B cell (primary cell): ENCODE measurements around the gene FRMPD1. TPM values are rescaled to one million over a fixed set of nuclear protein-coding genes. Genes with fewer than 3 reads are reported as not detected.

Experiments used
- ATAC-seq: fragments of 200-7000 bp; cut with Tn5 transposase; one replicate; pipeline ENCODE4 v1.10.0; 2021; ENCODE audit warnings: low read depth, mild to moderate bottlenecking, moderate number of reproducible peaks, moderate library complexity
- CTCF ChIA-PET: fragments of 350-600 bp; sonication (Branson Sonifier 250); formaldehyde crosslinking; loops from one replicate; lab custom pipeline; 2021; ENCODE audit warnings: antibody characterized with exemption, inconsistent platforms; lab: Charles Lee
- POLR2A ChIA-PET: fragments of 350-600 bp; sonication (Branson Sonifier 250); formaldehyde crosslinking; loops from one replicate; lab custom pipeline; 2021; ENCODE audit warnings: antibody characterized with exemption; lab: Charles Lee
- DNase-seq: peaks from one replicate; pipeline ENCODE4 v3.0.0; 2013
- H2AFZ ChIP-seq: 2 replicates; pipeline ENCODE4 v1.6.1; 2012; ENCODE audit warnings: mild to moderate bottlenecking, low read depth, low read length; ENCODE audit not compliant: insufficient read depth, poor library complexity, severe bottlenecking
- H3K27ac ChIP-seq, 2 donors: 1 replicate in 1 of 2; 2 replicates in 1 of 2; pipeline ENCODE4 v1.5.1; 2012 to 2013; ENCODE audit warnings: low read length in 2 of 2, mild to moderate bottlenecking in 2 of 2, moderate library complexity in 1 of 2
- H3K27me3 ChIP-seq, 4 experiments: fragments of 200-600 bp in 1 of 4; sonication (generic) in 1 of 4; replicated peaks in 1 of 4; 1 replicate in 2 of 4; 2 replicates in 2 of 4; pipeline versions ENCODE4 v1.6.1 to v1.7.0; 2013 to 2016; ENCODE audit warnings: low read length in 3 of 4, mild to moderate bottlenecking in 2 of 4, mixed read lengths in 1 of 4, moderate library complexity in 1 of 4; ENCODE audit not compliant: insufficient read depth in 4 of 4, control insufficient read depth in 3 of 4; ENCODE audit errors: control extremely low read depth in 1 of 4
- H3K36me3 ChIP-seq, 2 experiments: replicated peaks in 1 of 2; 1 replicate in 1 of 2; 2 replicates in 1 of 2; pipeline versions ENCODE4 v1.6.1 to v1.7.1; 2013; ENCODE audit warnings: low read length in 1 of 2; ENCODE audit not compliant: insufficient read depth in 2 of 2, control insufficient read depth in 1 of 2; ENCODE audit errors: control extremely low read depth in 1 of 2, extremely low read depth in 1 of 2
- H3K4me1 ChIP-seq, 2 donors: fragments of 200-600 bp in 1 of 2; sonication (generic) in 1 of 2; 1 replicate in 1 of 2; 2 replicates in 1 of 2; pipeline versions ENCODE4 v1.5.1 to v1.6.1; 2013 to 2017; ENCODE audit warnings: low read length in 2 of 2; ENCODE audit not compliant: control insufficient read depth in 2 of 2, insufficient read depth in 2 of 2
- H3K4me2 ChIP-seq: replicated peaks from 2 replicates; pipeline ENCODE3; 2012; ENCODE audit warnings: mild to moderate bottlenecking, low read depth, low read length; ENCODE audit not compliant: poor library complexity, severe bottlenecking
- H3K4me3 ChIP-seq, 5 experiments: fragments of 200-600 bp in 1 of 5; sonication (generic) in 1 of 5; 1 replicate in 3 of 5; 2 replicates in 2 of 5; pipeline versions ENCODE4 v1.5.1 to v1.7.0; 2011 to 2016; ENCODE audit warnings: low read length in 4 of 5, mild to moderate bottlenecking in 4 of 5, low read depth in 2 of 5, control low read depth in 1 of 5, moderate library complexity in 1 of 5; ENCODE audit not compliant: insufficient read depth in 1 of 5; ENCODE audit errors: control extremely low read depth in 1 of 5, extremely low read depth in 1 of 5
- H3K79me2 ChIP-seq: fragments of 200-600 bp; sonication (generic); one replicate; pipeline ENCODE4 v1.6.0; 2016; ENCODE audit warnings: low read length; ENCODE audit not compliant: control insufficient read depth, insufficient read depth
- H3K9ac ChIP-seq: fragments of 200-600 bp; sonication (generic); 2 replicates; pipeline ENCODE4 v1.6.1; 2017; ENCODE audit warnings: mild to moderate bottlenecking, low read length, moderate library complexity
- H3K9me3 ChIP-seq, 3 donors: one replicate each; pipeline versions ENCODE4 v1.6.1 to v1.7.1; 2013; ENCODE audit warnings: low read length in 2 of 3; ENCODE audit not compliant: control insufficient read depth in 2 of 3, insufficient read depth in 1 of 3; ENCODE audit errors: control extremely low read depth in 1 of 3
- H4K20me1 ChIP-seq: 2 replicates; pipeline ENCODE4 v1.6.0; 2012; ENCODE audit warnings: mild to moderate bottlenecking, low read length; ENCODE audit not compliant: insufficient read depth, control insufficient read depth, poor library complexity, severe bottlenecking
- H3K27ac Mint-ChIP-seq: one replicate; pipeline ENCODE4 v1.8.0; 2021; ENCODE audit warnings: mixed read lengths
- H3K27me3 Mint-ChIP-seq: one replicate; pipeline ENCODE4 v1.8.0; 2021; ENCODE audit warnings: mixed read lengths
- H3K4me1 Mint-ChIP-seq: one replicate; pipeline ENCODE4 v1.8.0; 2021; ENCODE audit warnings: mixed read lengths
- H3K4me3 Mint-ChIP-seq: one replicate; pipeline ENCODE4 v1.8.0; 2021; ENCODE audit warnings: mixed read lengths
- H3K9me3 Mint-ChIP-seq: one replicate; pipeline ENCODE4 v1.8.0; 2022; ENCODE audit warnings: mixed read lengths; ENCODE audit not compliant: insufficient read depth
- CTCF ChIP-seq: fragments of 200-600 bp; IDR thresholded peaks from one replicate; pipeline ENCODE4 v1.8.0; 2022; ENCODE audit warnings: antibody characterized with exemption, mild to moderate bottlenecking
- EZH2 ChIP-seq: IDR thresholded peaks from 2 replicates; pipeline ENCODE4 v1.6.1; 2012; ENCODE audit warnings: borderline replicate concordance, low read depth, mild to moderate bottlenecking, moderate library complexity, low read length; ENCODE audit not compliant: insufficient read depth, poor library complexity, severe bottlenecking
- WGBS: methylation state at CpG from one replicate; pipeline ENCODE4 v1.1.5; 2013; ENCODE audit warnings: missing lambda C conversion rate; ENCODE audit not compliant: insufficient coverage; 5-methylcytosine and 5-hydroxymethylcytosine counted together
- intact Hi-C: fragments of 100-400 bp; cut with micrococcal nuclease; formaldehyde crosslinking; loops from one replicate; pipeline ENCODE4 v1.10.0; 2022
- polyA plus RNA-seq: library from polyadenylated mRNA; depleted of rRNA; stranded (reverse); fragments of >200 nt; gene quantifications from 2 replicates; pipeline ENCODE4 v1.2.3, GENCODE V29; 2012
- total RNA-seq, 2 donors: library from RNA; stranded (reverse); fragments of 120-200 nt in 1 of 2; gene quantifications; 1 replicate in 1 of 2; 2 replicates in 1 of 2; pipeline versions ENCODE4 v1.2.3 to v1.2.4, GENCODE V29; 2013 to 2022

Gene FRMPD1
- total and polyA plus RNA-seq, 2 donors (not counting 1 experiment from before 2014, with no cell fraction given) = 0.05 TPM; not detected in 1

- H3K27ac Mint-ChIP-seq = no peak overlapping the region
- no peaks in the 10 kb centered on the region for H3K4me1 Mint-ChIP-seq
- Histone ChIP-seq H3K36me3 (no peaks in the 10 kb centered on the region), H3K27ac (no peak overlapping the region), H3K4me2 (no peak overlapping the region), H2AFZ (no peak overlapping the region), H3K4me3 (no peak overlapping the region), H3K9ac (no peak overlapping the region), H3K9me3 (no peaks in the 10 kb centered on the region), H3K27me3 (peaks cover 0 to 6% (median 2%) of the 10 kb centered on the region in 4 experiments), H3K4me1 (no peaks in the 10 kb centered on the region), H4K20me1 (no peaks in the 10 kb centered on the region), H3K79me2 (no peaks in the 10 kb centered on the region)
- intact Hi-C loops = no loop called here
- H3K4me3 Mint-ChIP-seq = no peak overlapping the region
- peaks cover 50% of the 10 kb centered on the region for H3K27me3 Mint-ChIP-seq
- DNase-seq = no peak
- ChIA-PET POLR2A (no interaction called here), CTCF (no interaction called here)
- TF ChIP-seq CTCF (no peak), EZH2 (no peak)
- H3K9me3 Mint-ChIP-seq = no peaks in the 10 kb centered on the region
- ATAC-seq = no peak
- WGBS = 100% methylated on average over 4 of the region's 5 CpGs
These were observed 13.2 kb downstream of the FRMPD1 start for GRCh38 chr9:37663926-37664325.

GRCh38 chr9:37667706-37668105, 17.0 kb downstream of the FRMPD1 start:
- peaks cover 50% of the 10 kb centered on the region for H3K27me3 Mint-ChIP-seq
- H3K79me2 ChIP-seq = no peaks in the 10 kb centered on the region
- DNase-seq = no peak
- no CpG with 5 or more reads among the region's 2 CpGs for WGBS
- no peak for ATAC-seq
- H3K4me3 Mint-ChIP-seq = no peak overlapping the region
- H3K4me2 ChIP-seq = no peak overlapping the region
- no peaks in the 10 kb centered on the region for H4K20me1 ChIP-seq
- no peaks in the 10 kb centered on the region for H3K36me3 ChIP-seq
- H3K27me3 ChIP-seq = peaks cover 0 to 9% (median 3%) of the 10 kb centered on the region in 4 experiments
- H3K9me3 Mint-ChIP-seq = no peaks in the 10 kb centered on the region
- no peak overlapping the region for H2AFZ ChIP-seq
- no peak overlapping the region for H3K27ac Mint-ChIP-seq
- H3K4me1 Mint-ChIP-seq = no peaks in the 10 kb centered on the region
- no peak overlapping the region for H3K9ac ChIP-seq
- no peak overlapping the region for H3K4me3 ChIP-seq
- H3K9me3 ChIP-seq = no peaks in the 10 kb centered on the region
- no peak for TF ChIP-seq EZH2
- no peak for TF ChIP-seq CTCF
- intact Hi-C loops = no loop called here
- H3K27ac ChIP-seq = no peak overlapping the region
- ChIA-PET CTCF (no interaction called here), POLR2A (no interaction called here)
- H3K4me1 ChIP-seq = no peaks in the 10 kb centered on the region
